Stimulated activated CD4-positive, alpha-beta T cell treated with anti-CD3 and anti-CD28 coated beads, Interleukin-4, amount 100 ng/mL, for 4 hours (primary cell): Measurements from ENCODE around the gene KDM2B.

ENCODE experiments used
- DNase-seq, 2 experiments: peaks; one replicate each; pipeline ENCODE4 v3.0.0-alpha.2; 2020

Gene KDM2B

GRCh38 chr12:121560392-121561008 lies 20.3 kb downstream of the KDM2B start:
- DNase-seq: no peak

GRCh38 chr12:121558956-121559355 lies 21.9 kb downstream of the KDM2B start:
- DNase-seq: no peak

GRCh38 chr12:121550974-121551634 lies 29.7 kb downstream of the KDM2B start:
- no peak for DNase-seq

GRCh38 chr12:121549075-121549474 lies 31.7 kb downstream of the KDM2B start:
- DNase-seq: no peak

GRCh38 chr12:121545480-121545879 lies 35.3 kb downstream of the KDM2B start:
- no peak for DNase-seq

GRCh38 chr12:121543786-121544185 lies 37.0 kb downstream of the KDM2B start:
- no peak for DNase-seq

- no peak for DNase-seq
These were observed 40.9 kb downstream of the KDM2B start for GRCh38 chr12:121539908-121540307.

- DNase-seq: no peak
These were observed 42.1 kb downstream of the KDM2B start for GRCh38 chr12:121538699-121539061.

GRCh38 chr12:121537814-121538698 lies 42.8 kb downstream of the KDM2B start:
- peak; percentile 10 to 16 for DNase-seq

- DNase-seq: peak; percentile 23 to 38
These were observed 43.7 kb downstream of the KDM2B start for GRCh38 chr12:121536899-121537813.

- DNase-seq: peak; percentile 45 to 67
These were observed 44.5 kb downstream of the KDM2B start for GRCh38 chr12:121536054-121536898.

- no peak for DNase-seq
These were observed 45.4 kb downstream of the KDM2B start for GRCh38 chr12:121535150-121536053.

- peak; percentile 49 to 72 for DNase-seq
These were observed 46.2 kb downstream of the KDM2B start for GRCh38 chr12:121534495-121535148.

GRCh38 chr12:121533394-121534090 lies 47.3 kb downstream of the KDM2B start:
- no peak for DNase-seq

GRCh38 chr12:121532503-121533393 lies 48.1 kb downstream of the KDM2B start:
- DNase-seq: no peak

- DNase-seq: no peak
These were observed 49.5 kb downstream of the KDM2B start for GRCh38 chr12:121531356-121531750.

- peak; percentile 59 to 91 for DNase-seq
These were observed 50.0 kb downstream of the KDM2B start for GRCh38 chr12:121530600-121531355.

GRCh38 chr12:121529184-121529583 lies 51.6 kb downstream of the KDM2B start:
- no peak for DNase-seq
